Kidney capillary endothelial cell (primary cell): ENCODE measurements around the gene ATP8B1.

Experiments
- DNase-seq: peaks from one replicate; pipeline ENCODE4 v3.0.0-alpha.2; 2018; ENCODE audit warnings: low spot score

Gene ATP8B1

DNA sequence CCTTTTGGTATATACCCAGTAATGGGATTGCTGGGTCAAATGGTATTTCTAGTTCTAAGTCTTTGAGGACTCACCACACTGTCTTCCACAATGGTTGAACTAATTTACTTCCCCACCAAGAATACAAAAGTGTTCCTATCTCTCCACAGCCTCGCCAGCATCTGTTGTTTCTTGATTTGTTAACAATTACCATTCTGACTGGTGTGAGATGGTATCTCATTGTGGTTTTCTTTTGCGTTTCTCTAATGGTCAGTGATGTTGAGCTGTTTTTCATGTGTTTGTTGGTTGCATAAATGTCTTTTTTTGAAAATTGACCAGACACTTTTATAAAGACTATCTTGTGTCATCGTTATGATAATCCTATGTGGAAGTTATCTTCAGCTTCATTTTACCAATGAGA, 16.0 kb upstream of the ATP8B1 start:
- DNase-seq: no peak

DNA sequence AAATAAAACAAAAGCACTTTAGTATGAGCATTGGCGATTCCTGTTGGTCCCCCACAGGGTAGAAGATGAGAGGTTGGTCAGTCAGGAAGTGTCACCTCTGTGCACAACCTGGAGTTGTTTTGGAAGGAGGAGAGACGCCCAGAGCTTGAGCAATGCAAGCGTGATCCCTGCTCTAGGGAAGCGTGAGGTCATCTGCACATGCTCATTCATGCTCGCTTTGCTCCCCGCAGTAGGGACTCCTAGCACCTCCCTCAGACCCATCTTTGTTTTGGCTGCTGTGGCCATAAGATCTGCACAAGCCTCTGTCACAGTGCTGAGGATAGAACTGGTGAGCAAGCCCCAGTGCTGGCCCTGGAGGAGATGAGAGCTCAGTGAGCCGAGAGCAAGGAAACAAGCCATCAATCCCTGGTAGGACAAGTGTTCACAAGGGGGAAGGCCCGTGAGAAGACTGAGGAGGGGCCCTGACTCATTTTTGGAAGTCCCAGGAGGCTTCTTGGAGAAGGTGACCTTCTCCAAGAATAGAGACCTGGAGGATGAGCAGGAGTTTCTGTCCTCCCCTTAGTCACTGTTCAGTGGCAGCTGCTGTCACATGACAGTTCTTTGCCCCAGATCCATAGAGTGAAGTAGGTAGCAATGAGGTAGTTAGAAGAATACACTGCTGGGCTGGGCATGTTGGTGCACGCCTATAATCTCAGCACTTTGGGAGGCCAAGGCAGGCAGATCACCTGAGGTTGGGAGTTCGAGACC, 13.3 kb upstream of the ATP8B1 start:
- DNase-seq: no peak

DNA sequence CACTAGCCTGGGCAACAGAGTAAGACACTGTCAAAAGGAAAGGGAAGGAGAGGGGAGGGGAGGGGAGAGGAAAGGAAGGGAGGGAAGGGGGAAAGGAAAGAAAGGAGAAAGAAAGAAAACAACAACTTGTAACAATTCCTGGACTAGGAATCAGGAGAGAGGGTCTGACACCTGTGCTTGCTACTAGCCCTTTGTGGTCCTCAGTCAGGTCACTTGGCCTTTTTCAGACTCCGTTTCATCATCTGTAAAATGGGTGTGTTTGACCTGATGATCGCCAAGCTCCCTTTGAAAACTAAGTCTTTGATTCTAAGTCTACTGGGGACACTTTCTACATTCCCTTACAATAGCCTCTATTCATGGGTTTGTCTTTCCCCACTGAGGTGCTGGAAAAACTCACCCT, 11.4 kb upstream of the ATP8B1 start:
- no peak for DNase-seq

DNA sequence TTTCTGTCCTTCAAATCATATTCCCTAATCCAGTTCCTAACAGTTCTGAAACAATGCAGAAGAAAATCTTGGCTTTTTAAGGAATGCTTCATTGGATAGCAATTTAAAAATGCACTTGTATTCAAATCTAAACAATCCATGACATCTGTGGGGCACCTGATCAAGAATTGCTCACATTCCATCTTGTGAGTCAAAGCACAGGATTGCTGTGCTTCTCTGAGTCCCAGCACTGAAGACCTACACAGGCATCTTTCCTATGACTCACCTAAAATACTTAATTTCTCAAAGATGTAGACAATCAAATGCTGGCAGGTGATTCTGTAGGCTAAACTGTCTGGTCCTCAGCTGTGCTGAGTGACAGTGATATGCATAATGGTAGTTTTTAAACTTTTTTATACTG, 10.1 kb upstream of the ATP8B1 start:
- peak; percentile 88 for DNase-seq

DNA sequence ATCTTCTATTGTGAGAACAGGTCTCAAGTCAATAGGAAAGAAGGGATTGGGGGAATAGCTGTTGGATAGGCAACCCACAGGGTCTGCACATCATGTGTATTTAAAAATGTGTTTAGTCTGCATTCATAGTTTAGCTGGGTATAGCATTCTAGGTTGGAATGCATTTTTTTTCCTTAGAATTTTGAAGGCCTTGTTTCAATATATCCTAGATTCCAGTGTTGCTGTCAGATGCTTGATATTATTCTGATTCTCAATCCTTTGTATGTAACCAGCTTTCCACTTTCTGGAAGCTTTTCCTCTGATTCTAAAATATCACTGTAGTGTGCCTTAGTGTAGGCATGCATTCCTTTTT, 9.0 kb upstream of the ATP8B1 start:
- no peak for DNase-seq

DNA sequence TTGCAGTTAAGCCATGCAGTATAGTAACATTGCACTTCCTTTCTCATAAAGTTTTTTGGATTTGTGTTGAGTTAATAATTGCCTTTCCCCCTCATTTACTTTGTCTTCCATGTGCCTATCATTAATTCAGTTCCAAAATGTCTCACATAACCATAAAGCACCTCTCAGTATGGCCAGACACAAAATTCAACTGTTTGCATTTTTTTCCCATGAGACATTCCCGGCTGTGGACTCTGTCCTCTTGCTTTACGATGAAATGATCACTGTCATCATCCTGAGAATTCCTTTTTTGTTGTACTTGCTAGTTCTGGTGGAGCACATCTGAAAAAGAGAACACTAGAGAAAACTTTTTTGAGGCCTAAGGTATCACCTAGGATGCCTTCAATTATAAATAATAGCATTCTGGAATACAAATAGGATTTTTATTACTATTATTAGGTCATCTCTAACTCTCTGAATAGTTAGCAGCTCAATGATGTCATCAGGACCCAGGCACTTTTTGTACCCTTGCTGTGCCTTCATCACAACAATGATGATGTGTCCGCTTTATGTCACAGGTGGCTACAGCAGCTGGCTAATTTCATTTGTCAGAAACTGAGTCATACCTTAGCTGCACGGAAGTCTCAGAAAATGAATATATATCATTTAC, 8.5 kb upstream of the ATP8B1 start:
- DNase-seq: no peak

DNA sequence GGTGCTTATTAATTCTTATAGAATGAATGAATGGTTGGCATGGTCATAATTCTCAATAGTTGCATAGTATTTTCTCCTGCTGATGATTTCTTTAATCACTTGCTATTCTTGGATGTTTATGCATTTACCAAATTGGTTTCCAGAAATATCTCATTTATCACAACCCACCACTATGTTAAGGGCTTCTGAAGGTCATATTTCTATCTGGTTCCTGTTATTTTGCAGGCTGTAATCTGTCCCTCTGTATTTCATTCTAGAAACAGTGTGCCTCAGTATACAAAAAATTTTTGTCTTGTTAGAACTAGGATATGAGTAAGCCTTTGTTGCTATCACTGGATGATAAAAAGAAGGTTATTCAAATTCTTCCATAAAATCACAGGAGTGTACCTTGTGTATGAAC, 6.1 kb upstream of the ATP8B1 start:
- DNase-seq: no peak

DNA sequence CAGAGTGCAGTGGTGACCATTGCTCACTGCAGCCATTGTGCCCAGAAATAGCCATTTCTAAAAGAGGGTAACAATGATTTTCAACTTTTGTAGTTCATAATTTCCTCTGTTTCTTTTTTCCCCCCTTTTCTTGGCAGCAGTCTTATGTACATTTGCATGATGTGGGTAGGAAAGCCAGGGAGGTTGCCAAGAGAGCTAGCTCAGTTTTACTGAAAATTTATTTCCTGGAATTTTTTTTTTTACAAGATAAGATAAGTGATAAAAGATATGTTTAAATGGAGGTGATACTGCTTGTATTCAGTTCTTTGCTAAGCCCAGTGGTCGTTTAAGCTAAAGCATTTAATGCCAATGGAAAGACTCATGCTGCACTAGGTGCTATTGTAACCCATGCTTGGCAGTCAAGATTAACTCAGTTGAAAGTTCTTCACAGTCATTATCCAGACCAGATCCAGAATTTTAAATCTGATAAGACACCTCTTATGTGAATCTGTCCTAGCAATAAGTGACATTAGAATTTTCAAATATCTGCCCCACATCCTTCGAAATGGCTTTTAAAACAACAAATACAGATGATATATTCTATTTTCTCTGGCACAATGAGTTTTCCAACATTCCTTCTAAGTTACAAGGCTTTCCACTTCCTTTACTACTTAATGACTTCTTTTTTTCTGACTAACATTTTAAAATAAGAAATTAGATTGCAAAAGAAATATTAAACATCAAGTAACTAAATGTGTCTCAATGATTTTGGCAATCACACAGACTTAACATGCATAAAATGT, 4.4 kb upstream of the ATP8B1 start:
- DNase-seq: peak; percentile 67

DNA sequence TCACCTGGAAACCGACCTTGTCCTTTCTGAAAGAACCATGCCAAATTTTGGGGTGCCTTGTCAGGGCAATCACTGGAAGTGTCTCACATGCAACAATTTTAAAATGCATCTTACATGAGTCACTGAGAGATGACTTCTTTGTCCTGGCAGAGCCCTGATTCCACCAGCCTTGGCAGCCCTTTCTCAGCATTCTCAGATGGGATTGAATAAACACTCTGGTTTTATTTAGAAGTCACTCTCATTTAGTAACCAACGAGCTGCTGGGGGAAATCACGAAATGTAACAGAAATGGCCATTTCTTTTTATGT, 3.8 kb upstream of the ATP8B1 start:
- peak; percentile 64 for DNase-seq

DNA sequence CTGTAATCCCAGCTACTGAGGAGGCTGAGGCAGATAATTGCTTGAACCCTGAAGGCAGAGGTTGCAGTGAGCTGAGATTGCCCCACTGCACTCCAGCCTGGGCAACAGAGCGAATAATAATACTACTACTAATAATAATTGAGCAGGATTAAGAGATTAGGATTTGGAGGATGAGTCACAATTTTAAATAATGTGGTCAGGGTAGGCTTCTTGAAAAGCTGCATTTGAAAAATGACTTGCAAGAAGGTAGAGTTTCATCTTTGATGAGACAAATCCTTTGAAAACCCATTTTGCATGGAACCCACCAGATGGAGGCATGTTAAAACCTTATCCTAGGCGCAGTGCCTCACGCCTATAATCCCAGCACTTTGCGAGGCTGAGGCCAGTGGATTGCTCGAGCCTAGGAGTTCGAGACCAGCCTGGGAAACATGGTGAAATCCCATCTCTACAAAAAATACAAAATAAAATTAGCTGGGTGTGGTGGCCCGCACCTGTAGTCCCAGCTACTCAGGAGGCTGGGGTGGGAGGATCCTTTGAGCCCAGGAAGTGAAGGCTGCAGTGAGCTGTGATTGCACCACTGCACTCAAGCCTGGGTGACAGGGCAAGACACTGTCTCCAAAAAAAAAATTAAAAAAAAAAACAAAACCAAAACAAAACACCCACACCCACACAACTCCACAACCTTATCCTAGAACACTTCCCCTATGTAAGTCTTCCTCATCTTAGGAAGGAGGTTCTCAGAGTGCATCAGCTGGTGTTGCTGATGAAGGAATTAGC, 3.3 kb upstream of the ATP8B1 start:
- no peak for DNase-seq

DNA sequence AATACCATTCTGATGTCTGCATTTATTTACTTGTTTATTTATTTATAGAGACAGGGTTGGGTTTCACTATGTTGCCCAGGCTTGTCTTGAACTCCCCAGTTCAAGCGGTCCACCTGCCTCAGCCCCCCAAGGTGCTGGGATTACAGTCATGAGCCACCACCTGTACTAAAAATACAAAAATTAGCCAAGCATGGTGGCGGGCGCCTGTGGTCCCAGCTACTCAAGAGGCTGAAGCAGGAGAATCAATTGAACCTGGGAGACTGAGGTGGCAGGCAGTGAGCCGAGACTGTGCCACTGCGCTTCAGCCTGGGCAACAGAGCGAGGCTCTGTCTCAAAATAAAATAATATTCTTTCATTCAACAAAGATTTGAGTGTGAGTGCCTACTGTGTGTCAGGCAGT, 2.0 kb upstream of the ATP8B1 start:
- no peak for DNase-seq

DNA sequence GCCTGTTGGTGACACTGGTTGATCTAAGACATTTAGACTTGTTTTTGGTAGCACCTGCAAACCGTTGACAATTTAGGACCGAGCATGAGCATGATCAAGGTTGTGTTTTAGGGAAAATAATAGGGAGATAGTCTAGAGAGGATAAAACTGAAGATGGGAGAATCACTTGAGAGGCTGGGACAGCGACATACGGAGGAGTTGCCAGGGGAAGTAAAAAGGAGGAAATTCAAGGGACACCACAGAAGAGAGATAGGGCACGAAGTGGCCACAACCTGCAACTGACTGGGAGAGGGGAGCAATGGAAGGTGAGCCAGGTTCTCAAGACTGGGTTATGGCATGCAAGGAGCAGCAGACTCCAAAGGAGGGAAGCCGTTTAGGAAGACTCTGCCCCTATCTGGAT, 1.4 kb upstream of the ATP8B1 start:
- DNase-seq: no peak

DNA sequence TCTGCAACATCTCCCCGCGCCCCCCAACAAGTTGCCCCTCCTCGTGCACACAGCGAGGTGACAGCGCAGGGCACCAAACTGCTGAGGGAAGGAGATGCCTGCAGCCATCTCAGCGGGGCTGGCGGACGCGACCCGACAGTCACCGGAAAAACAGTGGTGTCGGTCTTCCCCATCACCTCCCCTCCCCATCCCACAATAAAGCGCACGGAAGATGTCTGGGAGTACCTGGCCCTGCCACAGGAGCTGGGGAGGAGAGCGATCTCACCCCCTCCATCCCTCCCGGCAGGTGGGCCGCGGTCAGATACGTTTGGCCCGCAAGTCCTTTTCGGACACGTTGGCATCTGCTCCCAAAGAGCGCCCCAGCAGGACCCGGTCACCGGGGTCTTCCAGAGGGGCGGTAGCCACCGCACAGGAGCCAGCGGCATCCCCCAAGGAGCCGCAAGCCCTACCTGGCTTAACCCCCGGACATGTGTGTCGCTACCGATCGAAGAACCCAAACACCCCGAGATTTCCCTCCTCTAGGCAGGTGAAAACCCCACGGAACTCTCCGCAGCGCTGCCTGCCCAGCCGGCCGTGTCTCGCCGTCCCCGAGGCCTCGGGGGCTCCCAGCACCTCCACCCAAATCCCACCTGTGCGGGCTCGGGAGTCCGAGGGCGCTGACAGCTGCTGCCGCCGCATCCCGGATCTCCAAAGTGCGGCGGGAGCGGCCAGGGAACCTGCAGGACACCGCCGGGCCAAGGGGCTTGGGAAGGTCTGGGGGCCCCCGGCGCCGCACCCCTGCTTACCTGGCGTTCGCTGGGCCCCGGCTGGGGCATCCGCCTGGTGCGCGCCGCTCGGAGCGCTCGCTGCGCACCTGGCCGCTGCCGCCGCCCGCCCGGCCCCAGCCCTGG, 657 bp downstream of the ATP8B1 start:
- DNase-seq: no peak

DNA sequence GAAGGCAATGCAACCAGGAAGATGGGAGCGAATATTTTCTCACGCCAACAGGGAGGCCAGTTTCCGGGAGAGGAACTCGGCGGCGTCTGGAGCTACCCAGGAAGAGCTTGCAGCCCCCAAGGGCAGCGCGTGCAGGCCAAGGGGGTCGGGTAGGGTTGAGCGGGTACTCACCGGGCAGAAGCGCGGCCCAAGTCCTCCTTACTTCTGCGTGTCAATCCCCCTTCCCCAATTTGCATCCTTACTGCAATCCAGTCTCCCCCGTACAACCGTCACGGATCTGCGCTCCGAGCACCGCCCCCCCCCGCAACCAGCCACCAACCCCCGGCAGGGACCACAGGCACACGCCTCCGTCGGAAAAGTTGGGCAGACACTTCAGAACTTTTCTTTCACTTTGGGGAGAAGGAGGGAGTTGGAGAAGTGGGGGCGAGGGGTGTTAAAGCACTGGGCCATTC, 1.3 kb downstream of the ATP8B1 start:
- no peak for DNase-seq

DNA sequence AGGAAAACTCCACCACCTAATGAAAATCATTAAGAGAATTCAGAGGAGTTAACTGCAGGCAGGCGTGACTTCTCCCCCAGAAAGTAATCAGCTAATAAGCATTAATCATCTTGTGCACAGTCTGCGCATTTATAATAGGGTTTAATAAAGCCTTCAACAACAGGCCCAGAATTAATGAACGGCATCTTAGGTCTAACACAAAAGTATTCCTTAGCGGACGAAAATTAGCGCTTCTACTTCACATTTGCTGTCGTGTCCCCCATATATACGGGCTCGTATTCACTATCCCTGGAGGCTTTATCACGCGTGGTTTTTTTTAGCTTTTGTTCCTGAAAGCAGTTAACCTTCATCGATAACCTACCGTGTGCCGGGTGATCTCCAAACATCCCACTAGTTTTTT, 1.8 kb downstream of the ATP8B1 start:
- no peak for DNase-seq

DNA sequence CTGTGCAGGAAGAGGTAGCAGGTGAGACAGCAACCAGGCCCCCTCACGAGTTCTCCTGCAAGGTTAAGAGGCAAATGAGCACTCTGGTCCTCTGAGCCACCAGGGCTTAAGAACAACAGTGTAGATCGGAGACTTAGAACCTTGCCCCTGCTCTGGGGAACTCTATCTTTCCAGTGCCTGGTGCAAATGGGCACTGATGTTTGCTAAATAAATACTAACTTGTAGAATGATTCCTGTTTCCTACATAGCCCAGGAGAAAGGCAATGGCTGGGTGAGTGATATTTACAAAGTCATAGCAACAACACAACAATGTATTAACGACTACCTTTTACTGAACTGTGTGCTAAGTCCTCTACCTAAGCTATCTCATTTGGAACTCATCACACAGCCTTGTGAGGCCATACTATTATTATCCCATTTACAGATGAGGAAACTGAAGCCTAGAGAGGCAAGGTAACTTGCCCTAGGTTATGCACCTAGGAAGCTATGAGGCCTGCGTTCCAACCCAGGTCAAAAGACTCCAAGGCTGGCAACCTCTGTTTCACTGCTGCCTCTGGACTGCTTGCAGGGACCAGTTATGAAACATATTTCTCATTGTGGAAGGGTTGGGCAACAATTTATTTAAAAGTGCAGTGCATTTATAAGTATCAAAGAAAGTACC, 4.3 kb downstream of the ATP8B1 start:
- no peak for DNase-seq

DNA sequence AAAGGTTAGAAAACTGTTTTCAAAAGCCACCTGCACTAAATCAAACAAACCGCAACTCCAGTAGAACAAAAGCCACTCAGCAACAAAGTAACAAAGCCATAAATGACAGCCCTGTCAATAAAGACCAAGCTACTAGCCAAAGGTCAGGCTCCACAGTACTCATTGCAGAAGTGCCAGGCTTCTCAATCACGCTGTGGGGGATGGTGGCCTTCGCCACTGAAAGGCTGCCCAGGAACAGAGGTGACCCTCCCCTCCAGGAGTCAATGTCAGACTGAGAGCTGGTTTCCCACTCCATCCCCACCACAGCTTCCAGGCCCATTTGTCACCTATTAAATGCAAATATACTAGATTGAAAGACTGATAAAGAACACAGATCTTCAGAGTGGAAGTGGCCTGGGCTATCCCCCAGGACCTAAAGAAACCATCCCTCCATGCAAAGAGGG, 5.9 kb downstream of the ATP8B1 start:
- no peak for DNase-seq

DNA sequence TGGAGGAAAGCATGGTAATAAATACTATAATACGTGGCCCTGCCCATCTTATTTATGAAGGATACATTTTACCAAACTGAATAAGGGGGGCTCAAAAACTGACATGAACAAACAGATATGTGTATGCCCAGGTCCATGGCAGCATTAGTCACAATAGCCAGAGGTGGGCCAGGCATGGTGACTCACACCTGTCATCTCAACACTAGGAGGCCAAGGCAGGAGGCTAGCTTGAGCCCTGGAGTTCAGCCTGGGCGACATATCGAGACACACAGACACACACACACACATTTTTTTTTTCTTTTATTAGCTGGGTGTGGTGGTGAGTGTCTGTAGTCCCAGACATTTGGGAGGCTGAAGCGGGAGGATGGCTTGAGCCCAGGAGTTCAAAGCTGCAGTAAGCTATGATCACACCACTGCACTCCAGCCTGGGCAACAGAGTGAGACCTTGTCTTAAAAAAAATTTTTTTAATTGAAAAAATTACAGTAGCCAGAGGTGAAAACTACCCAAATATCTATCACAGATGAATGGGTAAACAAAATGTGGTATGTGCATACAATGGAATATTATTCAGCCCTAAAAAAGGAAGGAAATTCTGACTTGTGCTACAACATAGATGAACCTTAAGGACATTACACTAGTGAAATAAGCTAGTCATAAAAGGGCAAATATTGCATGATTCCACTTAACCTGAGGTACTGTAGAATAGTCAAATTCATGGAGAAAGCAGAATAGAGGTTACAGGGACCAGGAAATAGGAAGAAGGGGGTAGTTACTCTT, 8.0 kb downstream of the ATP8B1 start:
- no peak for DNase-seq

DNA sequence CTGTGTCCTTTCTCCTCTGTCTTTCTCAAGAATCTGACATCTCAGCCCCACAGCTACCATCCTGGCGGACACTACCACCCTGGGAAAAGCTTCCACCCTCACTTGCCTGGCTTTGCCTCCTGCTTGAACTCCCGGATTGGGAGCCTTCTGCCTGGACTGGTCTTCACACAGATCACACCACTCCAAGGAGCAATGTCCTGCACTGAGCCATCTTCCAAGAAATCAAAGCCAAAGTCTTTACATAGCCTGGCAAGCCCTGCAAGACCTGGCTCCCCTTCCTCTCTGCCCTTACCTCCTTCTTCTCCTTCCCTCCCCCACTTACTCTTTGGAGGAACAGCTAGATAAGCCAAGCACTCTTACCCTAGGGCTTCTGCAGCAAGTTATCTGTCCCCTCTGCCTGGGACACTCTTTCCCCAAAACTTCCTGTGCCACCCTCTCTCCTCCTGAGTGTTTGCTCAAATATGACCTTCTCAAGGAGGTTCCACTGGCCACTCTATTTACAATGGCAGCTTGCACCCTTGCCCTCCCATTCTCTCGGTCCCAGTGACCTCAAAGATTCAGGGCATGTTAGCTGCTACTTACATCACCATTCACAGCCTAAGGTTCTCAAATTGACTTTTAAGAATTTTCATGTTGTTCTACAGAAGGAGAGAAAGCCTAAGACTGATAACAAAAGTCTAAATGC, 9.7 kb downstream of the ATP8B1 start:
- DNase-seq: no peak
